A673 (cell line): ENCODE results near the gene NCOR2.

Source experiments
- CTCF ChIP-seq: fragments of 300-800, 200-600 bp; sonication (generic); conservative IDR thresholded peaks from 2 replicates; pipeline ENCODE4 v1.5.1; 2017; ENCODE audit warnings: low read depth, mild to moderate bottlenecking, antibody characterized with exemption, low read length, moderate library complexity, mixed read lengths
- EZH2 ChIP-seq: fragments of 200-600 bp; sonication (generic); IDR thresholded peaks from 2 replicates; pipeline ENCODE4 v1.6.1; 2017; ENCODE audit warnings: borderline replicate concordance, low read depth, mild to moderate bottlenecking, mixed read lengths, antibody characterized with exemption, low read length; ENCODE audit not compliant: poor library complexity, severe bottlenecking

- TF ChIP-seq CTCF (no peak), EZH2 (no peak)
Measured at GRCh38 chr12:124548854-124549378, 18.5 kb downstream of the NCOR2 start.
